NOMO-1 treated with dmso at 0.1 percent for 144 hours (cell line): Measurements from ENCODE around the gene NXNL1.
"Not testable (repeated sequence)": the region's sequence is repeated elsewhere in the genome, so short reads cannot be mapped to it uniquely, and the experiment has no call there.

Source experiments
- DNase-seq: peaks from one replicate; lab custom pipeline; 2025; ENCODE audit not compliant: unreplicated experiment; lab: John Stamatoyannopoulos, UW

The NXNL1 gene, protein sequence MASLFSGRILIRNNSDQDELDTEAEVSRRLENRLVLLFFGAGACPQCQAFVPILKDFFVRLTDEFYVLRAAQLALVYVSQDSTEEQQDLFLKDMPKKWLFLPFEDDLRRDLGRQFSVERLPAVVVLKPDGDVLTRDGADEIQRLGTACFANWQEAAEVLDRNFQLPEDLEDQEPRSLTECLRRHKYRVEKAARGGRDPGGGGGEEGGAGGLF

DNA sequence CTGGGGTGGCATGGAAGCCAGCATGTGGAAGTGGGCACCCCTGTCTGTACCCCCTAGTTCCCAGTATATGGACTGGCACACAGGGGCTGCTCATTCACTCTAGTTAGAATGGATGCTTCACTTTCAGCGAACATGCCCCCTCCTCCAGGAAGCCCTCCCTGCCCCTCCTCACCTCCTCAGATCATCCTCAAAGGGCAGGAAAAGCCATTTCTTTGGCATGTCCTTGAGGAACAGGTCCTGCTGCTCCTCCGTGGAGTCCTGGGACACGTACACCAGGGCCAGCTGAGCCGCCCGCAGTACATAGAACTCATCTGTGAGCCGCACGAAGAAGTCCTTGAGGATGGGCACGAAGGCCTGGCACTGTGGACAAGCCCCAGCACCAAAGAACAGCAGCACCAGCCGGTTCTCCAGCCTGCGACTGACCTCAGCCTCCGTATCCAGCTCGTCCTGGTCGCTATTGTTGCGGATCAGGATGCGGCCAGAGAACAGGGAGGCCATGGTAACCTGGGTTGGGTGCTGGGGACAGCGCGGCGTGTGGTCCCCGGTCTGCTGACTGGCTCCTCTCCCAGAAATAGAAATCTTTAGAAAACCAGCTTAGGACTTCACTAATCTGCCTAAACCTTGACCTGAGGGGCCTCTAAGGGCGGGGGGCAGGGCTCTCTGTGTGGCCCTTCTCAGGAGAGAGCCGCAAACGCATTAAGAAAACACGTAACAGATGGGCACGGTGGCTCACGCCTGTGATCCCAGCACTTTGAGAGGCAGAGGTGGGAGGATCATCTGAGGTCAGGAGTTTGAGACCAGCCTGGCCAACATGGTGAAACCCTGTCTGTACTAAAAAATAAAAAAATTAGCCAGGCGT, at the start of gene NXNL1:
Gene NXNL1, minus strand, starts transcription at position 555 of the 859 bp plus-strand sequence. Its CDS starts 57 bp downstream, at position 498.
- no peak for DNase-seq

- DNase-seq: not testable (repeated sequence)
Observed at GRCh38 chr19:17508558-17508933, 47.8 kb upstream of the NXNL1 start.

GRCh38 chr19:17506745-17507144, 46.0 kb upstream of the NXNL1 start:
- DNase-seq: no peak

GRCh38 chr19:17505223-17505622, 44.5 kb upstream of the NXNL1 start:
- no peak for DNase-seq

GRCh38 chr19:17504456-17504855, 43.7 kb upstream of the NXNL1 start:
- no peak for DNase-seq

DNA sequence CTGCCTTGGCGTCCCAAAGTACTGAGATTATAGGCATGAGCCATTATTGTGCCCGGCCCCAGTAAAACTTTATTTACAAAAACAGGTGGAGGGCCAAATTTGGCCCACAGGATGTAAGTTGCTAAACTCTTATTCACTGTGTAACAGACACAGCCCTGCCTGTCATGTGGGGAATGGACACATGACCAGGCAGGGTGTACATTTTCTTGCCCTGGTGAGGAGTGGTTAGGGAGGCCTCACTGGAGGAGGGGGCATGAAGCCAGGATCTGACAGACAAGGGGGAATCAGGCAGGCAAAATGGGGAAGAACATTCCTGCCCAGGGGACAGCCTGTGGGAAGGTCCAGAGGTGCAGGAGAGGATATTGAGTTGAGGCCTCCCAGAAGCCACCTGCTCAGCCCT, 43.3 kb upstream of the NXNL1 start:
- DNase-seq: no peak

DNA sequence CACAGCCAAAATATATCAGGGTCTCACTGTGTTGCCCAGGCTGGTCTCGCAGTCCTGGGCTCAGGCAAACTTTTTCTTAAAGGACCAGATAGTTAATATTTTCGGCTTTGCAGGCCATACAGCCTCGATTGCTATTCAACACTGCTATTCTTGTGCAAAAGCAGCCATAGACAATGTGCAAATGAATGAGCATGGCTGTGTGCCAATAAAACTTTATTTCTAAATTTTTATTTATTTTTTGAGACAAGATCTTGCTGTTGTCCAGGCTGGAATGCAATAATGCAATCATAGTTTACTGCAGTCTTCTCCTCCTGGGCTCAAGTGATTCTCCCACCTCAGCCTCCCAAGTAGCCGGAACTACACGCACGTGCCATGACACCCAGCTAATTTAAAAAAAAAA, 42.5 kb upstream of the NXNL1 start:
- no peak for DNase-seq

DNA sequence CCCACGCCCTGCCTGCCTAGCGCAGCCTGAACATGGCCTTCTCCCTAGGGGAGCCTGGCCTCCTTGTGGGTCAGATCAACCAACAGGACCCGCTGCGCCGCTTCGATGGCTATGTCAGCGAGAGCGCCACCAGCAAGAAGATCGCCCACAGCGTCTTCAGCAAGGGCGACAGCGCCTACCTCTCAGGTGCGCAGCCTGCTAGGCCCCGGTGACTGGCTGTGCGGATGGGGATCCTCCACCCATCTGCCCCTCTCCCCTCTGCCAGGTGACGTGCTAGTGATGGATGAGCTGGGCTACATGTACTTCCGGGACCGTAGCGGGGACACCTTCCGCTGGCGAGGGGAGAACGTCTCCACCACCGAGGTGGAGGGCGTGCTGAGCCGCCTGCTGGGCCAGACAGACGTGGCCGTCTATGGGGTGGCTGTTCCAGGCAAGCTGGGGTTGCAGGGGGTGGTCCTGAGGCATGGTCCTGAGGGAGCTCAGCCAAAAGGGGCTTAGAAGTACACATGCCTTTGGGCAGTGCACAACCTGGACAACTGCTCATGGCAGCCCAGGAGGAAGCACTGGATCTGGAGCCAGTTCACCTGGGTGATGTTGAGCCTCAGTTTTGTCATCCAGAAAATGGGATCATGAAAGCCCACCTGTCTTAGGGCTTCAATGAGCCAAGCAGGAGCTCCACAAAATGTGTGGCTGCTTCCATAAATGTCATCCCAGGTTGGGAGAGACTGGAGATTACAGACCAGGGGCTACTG, 39.9 kb upstream of the NXNL1 start:
- no peak for DNase-seq

DNA sequence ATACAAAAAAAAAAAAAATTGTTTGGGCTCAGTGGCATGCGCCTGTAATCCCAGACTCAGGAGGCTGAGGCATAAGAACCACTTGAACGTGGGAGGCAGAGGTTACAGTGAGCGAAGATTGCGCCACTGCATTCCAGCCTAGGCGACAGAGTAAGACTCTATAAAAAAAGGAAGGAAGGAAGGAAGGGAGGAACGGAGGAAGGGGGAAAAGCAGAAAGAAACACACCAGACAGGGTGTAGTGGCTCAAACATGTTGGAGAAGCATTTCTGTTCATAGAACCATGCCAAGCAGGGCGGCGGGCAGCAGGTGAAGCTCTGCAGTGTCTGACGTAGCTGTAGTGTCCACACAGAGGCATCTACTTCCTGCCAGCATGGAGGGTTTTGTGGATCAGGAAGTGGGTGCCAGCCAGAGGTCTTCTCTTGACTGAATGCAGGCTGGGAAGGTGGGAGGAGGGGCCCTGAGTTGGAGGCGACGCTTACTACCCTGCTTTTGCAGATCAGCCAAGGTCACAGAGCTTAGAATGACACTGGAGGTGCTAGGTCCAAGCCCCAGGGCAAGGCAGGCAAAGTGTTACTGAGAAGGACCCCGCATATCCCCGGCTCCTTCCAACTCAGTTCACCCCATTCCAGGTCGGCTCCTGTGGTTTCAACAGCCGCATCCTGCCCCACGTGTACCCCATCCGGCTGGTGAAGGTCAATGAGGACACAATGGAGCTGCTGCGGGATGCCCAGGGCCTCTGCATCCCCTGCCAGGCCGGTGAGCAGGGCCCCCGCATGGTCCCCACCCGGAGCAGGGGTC, 39.1 kb upstream of the NXNL1 start:
- DNase-seq: no peak

- DNase-seq: not testable (repeated sequence)
Observed at GRCh38 chr19:17499025-17499424, 38.3 kb upstream of the NXNL1 start.

- DNase-seq: no peak
Observed at GRCh38 chr19:17497149-17497798, 36.5 kb upstream of the NXNL1 start.

- peak; percentile 73 for DNase-seq
Observed at GRCh38 chr19:17496337-17496997, 35.7 kb upstream of the NXNL1 start.

DNA sequence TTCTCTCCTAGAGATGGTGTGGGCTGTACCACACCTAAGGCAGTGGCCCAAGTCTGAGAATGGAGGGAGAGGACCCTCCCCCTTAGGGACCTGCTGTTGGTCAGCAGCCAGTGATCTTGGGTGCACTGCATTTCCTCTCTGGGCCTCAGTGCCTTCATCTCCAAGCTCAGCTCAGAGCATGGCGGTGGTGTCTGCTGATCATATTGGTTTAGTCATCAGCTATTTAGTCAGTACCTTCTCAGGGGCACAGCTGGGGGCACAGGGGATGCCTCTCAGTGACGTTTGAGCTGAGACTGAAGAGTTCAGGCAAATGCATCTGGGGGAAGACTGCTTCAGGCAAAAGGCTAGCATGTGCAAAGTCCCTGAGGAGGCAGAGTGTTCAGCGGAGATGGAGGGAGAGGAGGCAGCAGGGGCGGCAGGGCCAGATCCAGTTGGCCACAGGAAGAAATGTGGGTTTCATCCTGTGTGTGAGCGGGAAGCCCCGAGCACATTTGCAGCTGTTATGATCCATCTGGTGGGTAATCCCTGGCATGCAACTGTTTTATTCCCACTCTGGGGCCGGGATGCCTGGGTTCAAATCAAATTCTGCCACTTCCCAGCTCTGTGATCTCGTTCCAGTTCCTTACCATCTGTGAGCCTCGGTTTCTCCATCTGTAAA, 35.0 kb upstream of the NXNL1 start:
- no peak for DNase-seq

DNA sequence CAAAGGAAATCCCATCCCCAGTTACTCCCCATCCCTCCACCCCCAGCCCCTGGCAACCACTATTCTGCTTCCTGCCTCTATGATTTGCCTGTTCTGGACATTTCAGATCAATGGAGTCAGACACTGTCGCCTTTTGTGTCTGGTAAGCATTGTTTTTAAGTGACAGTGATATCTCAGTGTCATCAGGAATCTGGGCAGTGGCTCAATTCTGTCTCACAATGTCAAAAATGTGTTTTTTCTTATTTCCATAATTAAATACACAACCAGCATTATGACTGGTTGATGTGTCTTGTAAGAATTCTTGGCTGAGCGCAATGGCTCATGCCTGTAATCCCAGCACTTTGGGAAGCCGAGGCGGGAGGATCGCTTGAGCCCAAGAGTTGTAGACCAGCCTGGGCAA, 30.6 kb upstream of the NXNL1 start:
- DNase-seq: no peak

DNA sequence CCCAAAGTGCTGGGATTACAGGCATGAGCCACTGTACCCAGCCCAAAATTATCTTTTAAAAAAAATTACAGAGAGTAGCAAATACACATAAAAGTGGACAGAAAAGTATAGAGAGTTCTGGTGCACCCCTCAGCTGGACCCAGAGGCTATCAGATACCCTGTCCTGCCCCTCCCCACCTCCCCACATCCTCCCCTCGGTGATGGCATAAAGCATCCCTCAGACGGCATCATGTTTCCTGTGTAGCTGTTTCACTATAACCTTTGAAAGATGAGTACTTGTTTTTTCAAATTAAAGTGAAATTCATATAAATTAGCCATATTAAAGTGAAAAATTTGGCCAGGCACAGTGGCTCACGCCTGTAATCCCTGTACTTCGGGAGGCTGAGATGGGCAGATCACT, 29.7 kb upstream of the NXNL1 start:
- no peak for DNase-seq

DNA sequence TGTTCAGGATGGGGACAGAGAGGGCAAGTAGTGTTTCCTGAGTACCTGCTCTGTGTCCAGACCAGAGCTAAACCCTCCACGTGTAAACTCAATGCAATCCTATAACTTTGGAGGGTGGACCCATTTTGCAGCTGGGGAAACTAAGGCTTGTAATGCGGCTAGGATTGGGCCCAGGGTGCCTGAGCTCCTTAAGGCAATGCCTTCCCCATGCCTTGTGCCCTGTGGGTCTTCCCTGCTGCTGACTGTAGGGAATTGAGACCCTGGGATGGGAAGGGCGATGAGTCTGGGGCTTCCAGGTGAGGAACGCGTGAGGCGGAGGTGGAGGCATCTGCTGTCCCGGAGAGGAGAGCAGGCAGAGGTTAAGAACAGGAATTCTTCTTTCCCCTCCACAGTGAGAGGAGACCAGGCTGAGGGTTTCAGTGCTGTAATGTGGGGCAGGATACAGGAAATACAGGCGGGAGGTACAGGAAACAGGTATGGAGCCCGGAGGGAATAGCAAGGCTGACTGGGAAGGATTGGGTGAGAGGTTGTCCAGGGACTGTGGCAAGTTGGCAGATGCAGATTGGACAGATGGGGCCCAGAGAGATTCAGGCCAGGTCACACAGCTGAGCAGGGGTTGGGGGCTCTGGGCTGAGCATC, 28.8 kb upstream of the NXNL1 start:
- no peak for DNase-seq

DNA sequence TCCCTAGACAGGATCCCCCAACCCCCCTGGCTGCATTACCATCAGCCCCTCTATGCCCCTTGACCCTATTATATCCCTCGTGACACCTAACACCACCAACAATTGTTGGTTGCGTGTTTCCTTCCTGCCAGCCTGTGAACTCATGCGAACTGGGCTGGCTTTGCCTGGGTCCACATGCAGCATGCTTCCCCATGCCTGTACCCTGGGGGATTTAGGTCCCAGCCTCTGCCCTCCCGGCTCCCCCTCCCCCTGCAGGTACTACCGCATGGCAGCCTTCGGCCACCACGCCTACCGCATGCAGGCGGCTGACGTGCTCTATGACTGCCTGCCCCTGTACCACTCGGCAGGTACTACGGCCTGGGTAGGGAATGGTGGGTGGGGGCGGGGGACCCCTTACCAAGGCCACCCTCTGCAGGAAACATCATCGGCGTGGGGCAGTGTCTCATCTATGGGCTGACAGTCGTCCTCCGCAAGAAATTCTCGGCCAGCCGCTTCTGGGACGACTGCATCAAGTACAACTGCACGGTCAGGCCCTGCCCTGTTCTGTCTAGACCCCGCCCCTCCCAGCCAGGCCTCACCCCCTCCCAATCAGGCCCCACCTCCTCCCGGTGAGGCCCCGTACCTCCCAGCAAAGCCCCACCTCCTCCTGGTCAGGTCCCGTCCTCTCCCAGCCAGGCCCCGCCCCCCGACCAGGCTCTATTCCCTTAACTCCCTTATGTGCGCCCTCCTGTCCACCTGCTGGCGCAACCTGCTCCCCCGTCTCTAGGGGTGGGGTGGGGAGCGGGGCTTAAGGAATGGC, 28.1 kb upstream of the NXNL1 start:
- no peak for DNase-seq
